Mucosa of gallbladder (tissue), 1 donor: ENCODE data around the gene BCAT1. TPM values are rescaled to one million over a fixed set of nuclear protein-coding genes. Genes with fewer than 3 reads are reported as not detected.
"Not testable (repeated sequence)": the region's sequence is repeated elsewhere in the genome, so short reads cannot be mapped to it uniquely, and the experiment has no call there.

Experiments
- DNase-seq: peaks from one replicate; pipeline ENCODE4 v3.0.0-alpha.2; 2020; ENCODE audit warnings: low spot score
- total RNA-seq: library from RNA; stranded (reverse); gene quantifications from one replicate; pipeline ENCODE4 v1.2.1, GENCODE V29; 2021
- donor health status: DM: no; HTN: no; CAD: no.

Gene BCAT1
- total RNA-seq, 1 donor from 2014 or later: 18.3 TPM

DNA sequence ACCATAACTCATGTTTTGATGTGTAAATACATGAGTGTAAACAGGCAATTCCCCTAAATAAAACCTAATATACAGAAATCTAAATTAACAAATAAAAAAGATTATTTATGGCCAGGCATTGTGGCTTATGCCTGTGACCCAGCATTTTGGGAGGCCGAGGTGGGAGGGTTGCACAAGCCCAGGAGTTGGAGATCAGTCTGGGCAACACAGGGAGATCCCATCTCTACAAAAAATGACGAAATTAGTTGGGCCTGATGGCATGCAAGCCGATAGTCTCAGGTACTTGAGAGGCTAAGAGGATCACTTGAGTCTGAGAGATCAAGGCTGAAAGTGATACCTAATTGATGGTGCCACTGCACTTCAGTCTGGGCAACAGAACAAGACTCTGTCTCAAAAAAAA lies 48.7 kb downstream of the BCAT1 start:
- DNase-seq: no peak

DNA sequence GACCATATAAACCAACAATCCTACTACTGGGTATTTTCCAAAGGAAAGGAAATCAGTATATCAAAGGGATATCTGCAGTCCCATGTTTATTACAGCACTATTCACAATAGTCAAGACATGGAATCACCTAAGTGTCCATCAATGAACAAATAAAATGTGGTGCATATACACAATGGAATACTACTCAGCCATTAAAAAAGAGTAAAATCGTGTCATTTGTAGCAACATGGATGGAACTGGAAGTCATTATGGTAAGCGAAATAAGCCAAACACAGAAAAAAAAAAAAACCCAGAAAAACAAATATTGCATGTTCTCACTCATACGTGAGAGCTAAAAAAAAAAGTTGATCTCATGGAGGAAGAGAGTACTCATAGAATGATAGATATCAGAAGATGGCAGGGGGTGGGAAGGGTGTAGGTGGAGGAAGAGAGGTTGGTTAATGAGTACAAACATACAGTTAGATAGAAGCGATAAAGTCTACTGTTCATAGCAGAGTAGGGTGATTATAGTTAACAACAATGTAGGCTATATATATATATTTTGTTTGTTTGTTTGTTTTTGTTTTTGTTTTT lies 49.3 kb downstream of the BCAT1 start:
- DNase-seq: no peak

DNA sequence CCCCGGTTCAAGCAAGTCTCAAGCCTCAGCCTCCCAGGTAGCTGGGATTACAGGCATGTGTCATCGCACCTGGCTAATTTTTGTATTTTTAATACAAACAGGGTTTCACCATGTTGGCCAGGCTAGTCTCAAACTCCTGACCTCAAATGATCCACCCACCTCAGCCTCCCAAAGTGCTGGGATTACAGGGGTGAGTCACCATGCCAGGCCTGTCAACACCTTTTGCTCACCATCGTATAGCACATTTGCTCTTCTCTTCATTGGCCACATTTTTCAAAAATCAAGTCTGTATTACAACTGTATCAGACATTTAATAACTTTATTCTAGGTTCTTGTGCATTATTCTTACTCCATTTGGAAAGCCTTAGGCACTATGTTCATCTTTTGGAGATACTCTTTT lies 50.3 kb downstream of the BCAT1 start:
- no peak for DNase-seq

DNA sequence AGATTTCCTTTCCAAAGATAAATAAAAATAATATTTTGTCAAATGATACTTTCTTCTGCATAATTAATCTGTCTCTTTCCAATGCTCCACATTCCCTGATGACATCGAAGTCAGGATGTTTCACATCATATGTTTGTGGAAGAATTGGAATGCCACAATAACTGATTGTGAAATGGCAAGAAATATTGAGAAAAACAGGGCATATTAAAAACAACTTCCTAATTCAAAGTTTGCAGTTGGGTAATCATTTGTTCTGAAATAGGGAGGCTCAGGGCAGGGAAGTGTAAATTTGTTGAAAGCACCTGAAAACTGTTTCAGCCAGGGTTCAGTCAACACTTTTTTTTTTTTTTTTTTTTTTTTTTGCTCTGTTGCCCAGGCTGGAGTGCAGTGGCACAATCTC lies 50.7 kb downstream of the BCAT1 start:
- no peak for DNase-seq

DNA sequence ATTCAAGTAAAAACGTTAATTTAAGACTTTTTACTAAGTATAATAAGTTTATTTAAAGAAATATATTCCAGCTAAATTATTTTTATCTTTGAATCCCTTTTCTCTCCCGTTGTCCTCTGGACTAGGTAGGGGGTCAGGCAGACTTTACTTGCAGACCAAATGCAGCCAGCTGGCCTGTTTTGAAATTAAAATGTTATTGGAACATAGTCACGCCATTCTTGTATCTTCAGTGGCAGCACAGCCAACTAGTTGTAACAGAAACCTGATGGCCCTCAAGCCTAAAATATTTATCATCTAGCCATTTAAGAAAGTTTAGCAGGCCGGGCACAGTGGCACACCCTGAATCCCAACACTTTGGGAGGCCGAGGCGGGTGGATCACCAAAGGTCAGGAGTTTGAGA lies 52.7 kb downstream of the BCAT1 start:
- no peak for DNase-seq

DNA sequence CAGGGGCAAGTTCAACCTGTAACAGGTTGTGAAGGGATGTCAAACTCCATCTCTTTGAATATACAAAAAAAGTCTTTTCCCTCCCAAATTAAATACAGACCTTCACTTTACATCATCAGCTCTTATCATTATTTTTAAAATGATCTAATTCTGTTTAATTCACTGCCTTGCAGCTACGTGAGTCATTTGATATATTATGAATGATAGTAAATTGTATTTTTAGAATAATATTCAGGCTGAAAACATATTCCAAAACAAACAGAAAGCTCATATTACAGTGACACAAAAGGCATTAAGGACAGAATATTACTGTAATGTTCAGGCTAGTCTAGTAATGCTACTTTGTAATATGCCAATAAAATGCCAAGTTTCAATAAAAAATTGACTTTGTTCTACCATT lies 53.3 kb downstream of the BCAT1 start:
- DNase-seq: no peak

DNA sequence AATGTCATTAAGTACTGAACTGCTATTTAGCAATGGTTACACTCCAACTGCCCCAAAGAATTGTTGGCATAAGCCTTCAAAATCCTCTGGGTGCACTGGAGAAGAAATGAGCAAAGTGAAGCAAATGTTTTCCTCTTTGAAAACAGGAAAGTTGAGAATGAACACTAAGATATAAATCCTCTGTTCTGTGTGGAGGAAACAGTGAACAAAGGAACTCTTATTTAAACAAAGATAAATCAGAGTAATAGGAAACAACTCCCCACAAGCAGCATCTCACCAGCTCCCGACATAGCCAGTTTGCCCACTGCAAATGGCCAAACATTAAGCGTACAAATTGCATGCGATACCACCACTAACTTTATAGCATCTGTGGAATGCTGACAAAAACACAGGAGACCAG lies 54.0 kb downstream of the BCAT1 start:
- DNase-seq: no peak

DNA sequence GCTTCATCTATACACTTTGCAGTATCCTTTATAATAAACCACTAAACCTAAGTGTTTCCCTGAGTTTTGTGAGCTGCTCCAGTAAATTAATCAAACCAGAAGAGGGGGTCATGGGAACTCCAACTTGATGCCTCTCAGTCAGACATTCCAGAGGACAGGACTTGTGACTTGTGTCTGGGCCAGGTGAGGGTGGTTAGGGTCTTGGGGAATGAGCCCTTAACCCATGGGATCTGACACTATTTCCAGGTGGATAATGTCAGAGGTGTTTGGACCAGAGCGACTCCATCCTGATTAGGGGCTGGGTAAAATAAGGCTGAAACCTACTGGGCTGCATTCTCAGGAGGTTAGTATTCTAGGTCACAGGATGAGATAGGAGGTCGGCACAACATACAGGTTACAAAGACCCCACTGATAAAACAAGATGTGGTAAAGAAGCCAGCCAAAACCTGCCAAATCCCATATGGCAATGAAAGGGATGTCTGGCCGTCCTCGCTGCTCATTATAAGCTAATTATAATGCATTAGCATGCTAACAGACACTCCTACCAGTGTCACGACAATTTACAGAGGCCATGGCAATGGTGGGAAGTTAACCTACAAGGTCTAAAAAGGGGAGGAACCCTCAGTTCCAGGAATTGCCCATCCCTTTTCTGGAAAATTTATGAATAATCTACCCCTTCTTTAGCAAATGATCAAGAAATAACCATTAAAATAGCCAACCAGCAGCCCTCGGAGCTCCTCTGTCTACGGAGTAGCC lies 58.7 kb downstream of the BCAT1 start:
- no peak for DNase-seq

DNA sequence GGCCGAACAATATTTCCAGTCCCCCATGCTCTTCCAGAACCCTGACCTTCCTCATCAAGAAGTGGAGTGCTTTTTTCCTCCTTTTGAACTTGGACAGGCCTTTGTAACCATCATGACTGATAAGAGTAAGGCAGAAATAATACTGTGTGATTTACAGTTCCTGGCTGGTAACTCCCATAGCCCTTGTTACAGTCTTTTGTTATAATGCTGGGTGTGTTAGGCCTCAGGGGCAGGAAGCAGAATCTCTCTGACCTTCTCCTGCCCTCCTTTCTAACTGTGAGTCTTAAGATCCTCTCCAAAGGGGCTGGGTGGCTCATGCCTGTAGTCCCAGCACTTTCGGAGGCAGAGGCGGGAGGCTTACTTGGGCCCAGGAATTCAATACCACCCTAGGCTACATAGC lies 59.5 kb downstream of the BCAT1 start:
- DNase-seq: no peak

DNA sequence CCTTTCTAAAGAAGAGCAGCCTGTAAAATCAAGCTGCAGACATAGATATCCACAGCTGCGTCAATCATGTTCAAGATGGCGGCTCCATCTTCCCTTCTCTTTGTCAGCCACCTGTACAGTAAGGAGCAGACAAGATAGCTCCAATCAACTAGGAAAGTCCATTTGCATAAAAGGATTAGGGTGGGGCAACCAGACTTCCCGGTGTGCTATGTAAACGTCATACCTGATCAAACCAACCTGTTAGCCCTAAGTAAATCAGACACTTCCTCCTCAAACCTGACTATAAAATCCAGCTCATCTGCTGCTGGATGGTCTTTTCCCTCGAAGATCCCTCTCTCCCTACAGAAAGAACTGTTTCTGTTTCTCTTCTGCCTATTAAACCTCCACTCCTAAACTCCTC lies 60.1 kb downstream of the BCAT1 start:
- DNase-seq: no peak

DNA sequence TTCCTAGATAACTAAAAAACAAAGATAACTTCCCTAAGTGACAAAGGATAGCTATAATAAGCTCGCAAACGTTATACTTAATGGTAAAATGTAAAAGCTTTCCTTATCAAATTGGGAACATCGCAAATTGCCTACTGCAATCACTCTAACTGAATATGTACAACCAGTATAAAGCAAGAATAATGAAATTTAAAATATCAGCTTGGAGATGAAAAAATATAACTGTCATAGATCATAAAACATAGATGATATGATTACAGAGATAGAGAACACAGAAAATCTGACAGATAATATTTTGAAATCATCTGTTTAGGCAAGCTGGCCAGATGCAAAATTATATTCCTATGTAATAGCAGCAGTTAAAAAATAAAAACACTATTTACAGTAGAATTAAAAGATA lies 64.0 kb downstream of the BCAT1 start:
- no peak for DNase-seq

DNA sequence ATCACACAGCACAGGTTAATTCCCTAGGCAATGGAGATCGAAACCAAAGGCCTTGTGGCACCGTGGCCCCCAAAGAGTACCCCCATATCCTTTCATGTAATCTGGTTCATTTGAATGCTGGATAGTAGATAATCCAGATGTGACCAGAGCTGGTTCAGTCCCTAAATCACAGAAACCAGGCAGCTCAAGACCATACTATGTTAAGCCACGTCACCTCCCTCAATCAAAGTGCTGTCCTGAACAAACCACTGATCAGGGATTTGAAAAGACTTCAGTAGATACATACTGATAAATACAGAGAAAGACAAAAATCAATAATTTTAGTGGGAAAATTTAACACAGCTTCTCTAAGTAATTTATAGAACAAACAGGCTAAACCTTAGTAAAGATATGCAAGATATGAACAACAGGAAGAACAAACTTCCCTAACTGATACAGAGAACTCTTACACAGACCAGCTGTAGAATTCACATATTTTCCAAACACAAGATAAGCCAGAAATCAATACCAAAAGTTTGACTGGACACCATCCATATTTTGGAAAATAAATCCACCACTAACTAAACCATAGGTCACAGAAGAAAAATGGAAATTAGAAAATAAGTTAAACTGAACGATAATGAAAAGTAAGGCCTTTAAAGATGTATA lies 67.1 kb downstream of the BCAT1 start:
- DNase-seq: no peak

DNA sequence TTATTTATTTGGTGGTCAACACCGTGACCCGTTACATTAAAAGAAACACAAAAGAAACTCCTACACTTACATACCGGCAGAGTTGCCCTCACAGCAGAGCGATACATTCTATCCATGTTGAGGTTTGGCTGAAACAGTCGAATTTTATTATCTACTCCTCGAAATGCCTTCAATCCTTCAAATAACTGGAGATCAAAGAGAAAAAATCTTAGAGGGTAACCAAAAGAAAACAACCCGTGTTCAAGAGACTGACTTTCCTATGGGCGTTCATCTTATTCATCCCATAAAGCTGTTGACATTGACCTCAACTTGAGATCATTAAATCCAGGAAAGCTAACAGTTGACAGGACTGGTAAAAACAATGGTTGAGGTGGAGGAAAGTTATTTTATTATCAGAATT lies 67.7 kb downstream of the BCAT1 start:
- DNase-seq: no peak

DNA sequence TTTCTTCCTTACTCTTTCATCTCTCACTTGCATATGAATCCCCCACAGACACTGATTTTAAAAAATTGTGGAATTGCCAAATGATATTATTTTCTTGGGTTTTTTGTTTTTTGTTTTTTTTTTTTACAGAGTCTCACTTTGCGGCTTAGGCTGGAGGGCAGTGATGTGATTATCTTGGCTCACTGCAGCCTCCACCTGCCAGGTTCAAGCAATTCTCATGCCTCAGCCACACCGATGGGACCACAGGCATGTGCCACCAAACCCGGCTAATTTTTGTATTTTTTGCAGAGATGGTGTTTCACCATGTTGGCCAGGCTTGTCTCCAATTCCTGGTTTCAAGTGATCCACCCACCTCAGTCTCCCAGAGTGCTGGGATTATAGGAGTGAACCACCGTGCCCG lies 68.2 kb downstream of the BCAT1 start:
- no peak for DNase-seq

DNA sequence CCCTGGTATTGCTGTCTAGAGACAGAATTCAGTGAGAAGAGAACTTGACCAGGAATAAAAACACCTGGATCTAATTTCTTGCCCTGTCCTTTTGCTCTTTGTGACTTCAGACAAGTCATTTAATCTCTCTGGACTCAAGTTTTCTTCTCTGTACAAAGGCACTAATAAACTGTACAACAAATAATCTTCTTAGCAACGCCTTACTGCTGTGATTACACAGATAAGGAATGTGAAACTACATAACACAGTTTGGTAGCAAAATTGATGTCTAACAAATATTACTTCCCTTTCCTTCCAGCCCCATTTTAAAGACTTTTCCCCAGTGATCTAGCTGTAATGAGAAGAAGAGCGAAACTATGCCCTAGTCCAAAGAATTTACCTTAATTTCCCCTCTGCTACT lies 69.3 kb downstream of the BCAT1 start:
- DNase-seq: no peak

DNA sequence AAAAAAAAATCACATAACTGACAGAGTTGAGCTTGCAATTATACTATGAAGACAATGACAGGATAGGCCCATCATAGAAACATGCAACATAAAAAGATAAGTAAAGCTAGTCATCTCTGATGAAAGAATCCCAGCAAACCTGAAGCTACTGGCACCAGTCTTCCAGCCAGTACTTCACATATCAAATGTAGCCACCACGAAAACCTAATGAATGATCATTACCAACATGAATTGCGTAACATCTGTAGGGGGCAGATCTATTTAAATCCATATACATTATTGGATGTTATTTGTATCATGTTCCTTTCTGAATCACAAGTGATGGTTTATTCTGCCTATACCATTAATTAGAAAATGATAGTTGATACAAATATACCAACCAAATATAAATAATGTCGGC lies 73.9 kb downstream of the BCAT1 start:
- DNase-seq: no peak

DNA sequence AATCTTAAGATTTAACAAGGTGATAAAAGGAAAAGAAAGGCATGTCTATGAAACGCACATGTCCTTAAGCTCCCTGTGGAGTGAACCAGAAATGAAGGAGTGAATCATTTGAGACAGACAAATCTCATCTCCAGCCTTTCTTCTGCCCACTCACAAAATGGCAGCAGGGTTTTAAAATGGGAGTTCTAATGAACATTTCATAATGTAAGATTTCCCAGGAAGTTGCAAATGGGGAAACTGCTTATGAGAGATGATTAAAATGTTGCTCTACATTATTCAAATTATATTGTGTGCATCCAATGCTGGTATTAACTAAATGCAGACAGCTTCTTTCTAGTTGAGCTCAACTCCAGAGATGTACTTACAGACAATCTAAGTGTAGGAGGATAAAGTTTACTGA lies 76.7 kb downstream of the BCAT1 start:
- no peak for DNase-seq

DNA sequence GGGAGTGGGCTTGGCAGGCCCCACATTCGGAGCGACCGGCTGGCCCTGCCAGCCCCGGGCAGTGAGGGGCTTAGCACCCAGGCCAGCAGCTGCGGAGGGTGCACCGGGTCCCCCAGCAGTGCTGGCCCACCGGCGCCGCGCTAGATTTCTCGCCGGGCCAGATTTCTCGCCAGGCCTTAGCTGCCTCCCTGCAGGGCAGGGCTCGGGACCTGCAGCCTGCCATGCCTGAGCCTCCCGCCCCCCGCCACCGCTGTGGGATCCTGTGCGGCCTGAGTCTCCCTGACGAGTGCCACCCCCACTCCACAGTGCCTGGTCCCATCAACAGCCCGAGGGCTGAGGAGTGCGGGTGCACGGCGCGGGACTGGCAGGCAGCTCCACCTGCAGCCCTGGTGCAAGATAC lies 82.8 kb downstream of the BCAT1 start:
- not testable (repeated sequence) for DNase-seq

DNA sequence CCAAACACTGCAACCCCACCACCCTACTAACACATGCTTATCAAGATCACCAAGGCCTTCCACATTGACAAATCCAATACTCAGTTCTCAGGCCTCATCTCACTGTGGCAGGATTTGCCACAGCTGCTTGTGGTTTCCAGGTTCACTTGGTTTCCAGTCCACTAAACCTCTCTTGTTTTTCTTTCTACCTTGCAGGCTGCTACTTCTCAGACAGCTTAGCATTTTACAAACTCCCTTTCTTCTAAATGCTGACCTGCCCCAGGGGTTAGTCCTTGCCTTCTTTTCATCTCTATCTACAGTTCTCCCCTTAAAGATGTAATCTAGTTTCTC lies 84.1 kb downstream of the BCAT1 start:
- no peak for DNase-seq

DNA sequence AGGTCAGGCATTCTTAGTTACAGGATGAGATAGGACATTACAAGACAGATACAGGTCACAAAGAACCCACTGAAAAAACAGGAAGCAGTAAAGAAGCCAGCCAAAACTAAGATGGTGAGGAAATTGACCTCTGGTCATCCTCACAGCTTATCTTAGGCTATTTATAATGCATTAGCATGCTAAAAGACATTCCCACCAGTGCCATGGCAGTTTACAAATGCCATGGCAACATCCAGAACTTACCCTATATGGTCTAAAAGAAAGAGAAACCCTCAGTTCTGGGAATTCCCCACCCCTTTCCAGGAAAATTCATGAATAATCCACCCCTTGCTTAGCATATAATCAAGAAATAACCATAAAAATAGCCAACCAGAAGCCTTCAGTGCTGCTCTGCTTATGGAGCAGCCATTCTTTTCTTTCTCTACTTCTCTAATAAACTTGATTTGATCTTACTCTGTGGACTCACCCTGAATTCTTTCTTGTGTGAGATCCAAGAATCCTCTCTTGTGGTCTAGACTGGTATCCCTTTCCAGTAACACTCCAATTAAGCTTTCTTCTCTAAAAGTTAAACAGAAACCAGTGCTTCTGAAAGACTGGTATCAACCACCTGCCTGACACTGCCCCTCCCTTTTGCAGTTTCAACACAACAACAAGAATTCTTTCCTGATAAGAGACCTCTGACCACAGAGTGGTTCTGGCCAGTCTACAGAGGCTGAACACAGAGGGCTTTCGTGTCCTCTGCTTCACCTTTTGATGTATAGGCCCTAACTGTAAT lies 86.9 kb downstream of the BCAT1 start:
- no peak for DNase-seq

DNA sequence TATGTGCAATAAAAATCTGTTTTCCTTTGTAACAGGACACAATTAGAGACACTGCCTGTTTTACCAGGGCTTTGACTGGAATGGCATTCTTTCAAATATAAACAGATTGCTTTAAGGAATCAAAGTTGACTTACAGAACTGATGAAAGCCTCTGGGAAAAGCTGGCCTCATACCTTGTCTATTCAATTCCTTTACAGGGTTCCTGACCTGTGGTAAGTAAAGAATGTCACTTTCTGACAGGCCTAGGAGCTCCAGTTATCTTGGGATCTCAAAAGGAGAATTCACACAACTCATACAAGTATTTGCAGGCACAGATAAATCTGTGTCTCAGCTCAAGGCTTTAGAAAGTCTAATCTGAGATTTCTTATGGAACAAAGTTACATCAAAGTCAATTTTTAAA lies 88.4 kb downstream of the BCAT1 start:
- DNase-seq: no peak

DNA sequence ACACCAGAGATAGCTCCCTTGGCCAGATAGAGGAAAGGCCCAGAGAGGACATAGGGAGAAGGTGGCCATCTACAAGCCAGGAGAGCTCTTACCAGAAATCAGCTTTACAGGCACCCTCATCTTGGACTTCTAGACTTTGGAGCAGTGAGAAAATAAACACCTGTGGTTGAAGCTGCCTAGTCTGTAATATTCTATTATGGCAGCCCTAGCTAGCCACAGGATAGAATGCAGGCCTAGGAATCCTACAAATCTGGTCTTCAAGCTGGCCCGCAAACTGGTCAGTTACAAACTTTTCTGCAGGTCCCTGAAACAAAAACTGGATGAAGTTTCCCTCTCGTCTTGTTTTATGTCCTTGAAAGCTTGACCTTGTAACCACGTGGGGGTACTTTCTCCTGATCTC lies 92.4 kb downstream of the BCAT1 start:
- no peak for DNase-seq

DNA sequence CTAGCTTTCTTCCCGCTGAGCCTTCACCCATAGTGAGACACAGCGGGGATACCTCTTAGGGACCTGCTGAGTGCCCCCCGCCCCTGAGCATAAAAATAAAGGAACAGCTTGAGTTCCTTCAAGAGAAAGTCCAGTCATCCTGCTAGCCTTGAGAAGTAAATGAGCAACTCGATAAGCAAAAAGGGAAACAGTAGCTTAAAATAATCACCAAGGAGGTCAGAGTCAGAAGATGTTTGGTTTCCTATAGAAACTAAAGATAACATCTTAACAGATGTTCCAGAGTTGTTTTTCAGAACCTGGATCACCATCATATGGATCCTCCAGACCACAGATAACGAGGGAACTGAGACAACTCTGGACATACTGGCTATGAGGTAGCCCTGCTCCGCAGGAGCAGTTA lies 94.0 kb downstream of the BCAT1 start:
- no peak for DNase-seq
